Erythroblast (primary cell): ENCODE data around the gene IGFBPL1.

Experiments used
- GATA1 ChIP-seq: IDR thresholded peaks from 2 replicates; pipeline ENCODE4 v1.6.1; 2011; ENCODE audit warnings: low read depth, mild to moderate bottlenecking, control low read depth, low read length, moderate library complexity
- POLR2A ChIP-seq: IDR thresholded peaks from 2 replicates; pipeline ENCODE4 v1.6.1; 2011; ENCODE audit warnings: mild to moderate bottlenecking, low read length

DNA sequence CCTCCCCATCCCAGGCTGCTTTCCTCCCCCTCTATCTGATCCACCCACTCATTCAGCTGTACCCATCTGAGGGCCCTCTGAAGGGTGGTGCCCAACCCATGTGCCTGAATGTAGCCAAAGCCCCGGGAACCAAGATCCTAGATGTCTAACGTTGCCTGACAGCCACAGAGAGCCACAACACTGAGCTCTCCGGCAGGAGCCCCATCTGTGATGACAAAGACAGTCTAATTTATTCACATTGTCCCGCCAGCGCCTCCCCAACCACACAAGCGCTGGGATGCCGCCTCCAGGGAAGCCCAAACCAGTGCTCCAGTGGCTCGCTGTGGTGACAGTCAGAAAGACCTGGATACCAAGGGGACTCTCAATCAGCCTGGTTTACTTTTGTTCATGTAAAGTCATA is 8.4 kb downstream of the IGFBPL1 start:
- no peak for TF ChIP-seq POLR2A
- no peak for TF ChIP-seq GATA1
